HEK293 (cell line): ENCODE data around the gene PLA2G4E.

Source experiments
- CTCF ChIA-PET: fragments of 350-600 bp; formaldehyde crosslinking; extraction: SDS; loops from one replicate; lab custom pipeline; 2021; ENCODE audit warnings: antibody characterized with exemption; lab: Yijun Ruan, JAX
- POLR2A ChIA-PET: fragments of 300-600 bp; formaldehyde crosslinking; extraction: SDS; loops from one replicate; lab custom pipeline; 2020; ENCODE audit warnings: antibody characterized with exemption, inconsistent platforms; lab: Yijun Ruan, JAX
- H3K27ac ChIP-seq: fragments of 200-500 bp; sonication (Bioruptor generic); 2 replicates; pipeline ENCODE4 v1.5.1; 2014; ENCODE audit warnings: low read depth, low read length, control low read depth, inconsistent platforms; ENCODE audit errors: extremely low read depth
- H3K36me3 ChIP-seq, 2 experiments: fragments of 200-500 bp in 1 of 2; sonication (Bioruptor generic) in 1 of 2; 1 replicate in 1 of 2; 2 replicates in 1 of 2; pipeline ENCODE4 v1.5.1; 2014 to 2017; ENCODE audit warnings: inconsistent platforms in 2 of 2, low read length in 2 of 2; ENCODE audit not compliant: control insufficient read depth in 2 of 2, insufficient read depth in 1 of 2
- H3K4me1 ChIP-seq: fragments of 200-500 bp; sonication (Bioruptor generic); 2 replicates; pipeline ENCODE4 v1.5.1; 2014; ENCODE audit warnings: mild to moderate bottlenecking, low read length, inconsistent platforms; ENCODE audit not compliant: control insufficient read depth, insufficient read depth
- H3K4me3 ChIP-seq: 2 replicates; pipeline ENCODE4 v1.5.1; 2011; ENCODE audit warnings: low read depth, mild to moderate bottlenecking, control low read depth, low read length, moderate library complexity
- H3K9me3 ChIP-seq: fragments of 200-500 bp; sonication (Bioruptor generic); 2 replicates; pipeline ENCODE4 v1.5.1; 2014; ENCODE audit warnings: low read depth, low read length, inconsistent platforms; ENCODE audit not compliant: control insufficient read depth, insufficient read depth
- BCL11A ChIP-seq: fragments of 450-650 bp; formaldehyde crosslinking; IDR thresholded peaks from 2 replicates; pipeline ENCODE4 v1.5.1; 2016; ENCODE audit warnings: low read depth, missing biosample characterization, missing genetic modification characterization
- EGR2 ChIP-seq: fragments of 450-650 bp; formaldehyde crosslinking; IDR thresholded peaks from 2 replicates; pipeline ENCODE4 v1.5.1; 2016; ENCODE audit warnings: low read depth, missing biosample characterization, missing genetic modification characterization
- GLI2 ChIP-seq: fragments of 450-650 bp; formaldehyde crosslinking; IDR thresholded peaks from 2 replicates; pipeline ENCODE4; 2017; ENCODE audit warnings: missing biosample characterization, missing genetic modification characterization, low read depth, borderline replicate concordance
- GLI4 ChIP-seq: fragments of 450-650 bp; formaldehyde crosslinking; IDR thresholded peaks from 2 replicates; pipeline ENCODE4 v1.5.1; 2016; ENCODE audit warnings: missing biosample characterization, missing genetic modification characterization
- HOXC10 ChIP-seq: sonication (generic); formaldehyde crosslinking; IDR thresholded peaks from 2 replicates; pipeline ENCODE4 v1.8.1; 2023; ENCODE audit warnings: mild to moderate bottlenecking, missing genetic modification reagents
- KLF9 ChIP-seq: fragments of 450-650 bp; formaldehyde crosslinking; IDR thresholded peaks from 2 replicates; pipeline ENCODE4 v1.5.1; 2016; ENCODE audit warnings: missing biosample characterization, missing genetic modification characterization, low read depth
- ZFP41 ChIP-seq: fragments of 450-650 bp; formaldehyde crosslinking; IDR thresholded peaks from 2 replicates; pipeline ENCODE4 v1.5.1; 2016; ENCODE audit warnings: missing biosample characterization, missing genetic modification characterization, borderline replicate concordance
- ZNF266 ChIP-seq: fragments of 450-650 bp; formaldehyde crosslinking; IDR thresholded peaks from 2 replicates; pipeline ENCODE4 v1.5.1; 2016; ENCODE audit warnings: missing biosample characterization, missing genetic modification characterization, low read depth
- ZNF501 ChIP-seq: fragments of 450-650 bp; formaldehyde crosslinking; IDR thresholded peaks from 2 replicates; pipeline ENCODE4 v1.5.1; 2016; ENCODE audit warnings: missing biosample characterization, missing genetic modification characterization
- ZNF514 ChIP-seq: fragments of 450-650 bp; formaldehyde crosslinking; IDR thresholded peaks from 2 replicates; pipeline ENCODE4 v1.5.1; 2016; ENCODE audit warnings: missing biosample characterization, missing genetic modification characterization
- ZNF707 ChIP-seq: fragments of 450-650 bp; formaldehyde crosslinking; IDR thresholded peaks from 2 replicates; pipeline ENCODE4 v1.5.1; 2016; ENCODE audit warnings: missing biosample characterization, missing genetic modification characterization
- ZNF76 ChIP-seq: fragments of 450-650 bp; formaldehyde crosslinking; IDR thresholded peaks from 2 replicates; pipeline ENCODE4; 2016; ENCODE audit warnings: low read depth, missing biosample characterization, missing genetic modification characterization, borderline replicate concordance
- ZNF785 ChIP-seq: fragments of 450-650 bp; formaldehyde crosslinking; IDR thresholded peaks from 2 replicates; pipeline ENCODE4 v1.5.1; 2016; ENCODE audit warnings: missing biosample characterization, missing genetic modification characterization
- TF ChIP-seq, protein P1 (sequence below): fragments of 450-650 bp; formaldehyde crosslinking; IDR thresholded peaks from 2 replicates; pipeline ENCODE4 v1.5.0; 2017; ENCODE audit warnings: missing biosample characterization, missing genetic modification characterization, borderline replicate concordance
- TF ChIP-seq, protein P2 (sequence below): fragments of 450-650 bp; formaldehyde crosslinking; IDR thresholded peaks from 2 replicates; pipeline ENCODE4 v1.5.1; 2016; ENCODE audit warnings: missing biosample characterization, missing genetic modification characterization
- TF ChIP-seq, protein P3 (sequence below): fragments of 450-650 bp; formaldehyde crosslinking; IDR thresholded peaks from 2 replicates; pipeline ENCODE4 v1.5.1; 2016; ENCODE audit warnings: missing biosample characterization, missing genetic modification characterization
- TF ChIP-seq, protein P4 (sequence below): fragments of 450-650 bp; formaldehyde crosslinking; IDR thresholded peaks from 2 replicates; pipeline ENCODE4 v1.5.1; 2016; ENCODE audit warnings: missing biosample characterization, missing genetic modification characterization
- TF ChIP-seq, protein P5 (sequence below): fragments of 450-650 bp; formaldehyde crosslinking; IDR thresholded peaks from 2 replicates; pipeline ENCODE4 v1.5.1; 2016; ENCODE audit warnings: missing biosample characterization, missing genetic modification characterization

The PLA2G4E gene

DNA sequence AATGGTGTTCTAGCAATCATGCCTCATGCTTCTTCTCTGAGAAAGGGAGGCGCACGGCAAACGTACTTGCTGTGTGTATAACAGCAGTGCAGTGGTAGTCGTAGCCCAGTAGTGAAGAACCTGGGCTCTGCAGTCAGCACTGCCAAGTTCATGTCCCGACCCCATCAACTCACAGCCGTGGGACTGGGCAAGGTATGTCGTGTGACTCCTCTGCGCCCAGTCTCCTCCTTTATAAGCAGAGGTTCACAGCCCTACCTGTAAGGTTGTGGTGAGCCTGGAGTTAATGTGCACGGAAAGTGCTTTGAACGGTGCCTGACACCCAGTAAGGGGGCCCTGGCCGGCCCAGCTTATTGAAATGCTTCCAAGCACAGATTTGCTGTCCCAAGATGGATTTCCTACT lies 75.1 kb downstream of the PLA2G4E start (continued):
- TF ChIP-seq, protein P1, sequence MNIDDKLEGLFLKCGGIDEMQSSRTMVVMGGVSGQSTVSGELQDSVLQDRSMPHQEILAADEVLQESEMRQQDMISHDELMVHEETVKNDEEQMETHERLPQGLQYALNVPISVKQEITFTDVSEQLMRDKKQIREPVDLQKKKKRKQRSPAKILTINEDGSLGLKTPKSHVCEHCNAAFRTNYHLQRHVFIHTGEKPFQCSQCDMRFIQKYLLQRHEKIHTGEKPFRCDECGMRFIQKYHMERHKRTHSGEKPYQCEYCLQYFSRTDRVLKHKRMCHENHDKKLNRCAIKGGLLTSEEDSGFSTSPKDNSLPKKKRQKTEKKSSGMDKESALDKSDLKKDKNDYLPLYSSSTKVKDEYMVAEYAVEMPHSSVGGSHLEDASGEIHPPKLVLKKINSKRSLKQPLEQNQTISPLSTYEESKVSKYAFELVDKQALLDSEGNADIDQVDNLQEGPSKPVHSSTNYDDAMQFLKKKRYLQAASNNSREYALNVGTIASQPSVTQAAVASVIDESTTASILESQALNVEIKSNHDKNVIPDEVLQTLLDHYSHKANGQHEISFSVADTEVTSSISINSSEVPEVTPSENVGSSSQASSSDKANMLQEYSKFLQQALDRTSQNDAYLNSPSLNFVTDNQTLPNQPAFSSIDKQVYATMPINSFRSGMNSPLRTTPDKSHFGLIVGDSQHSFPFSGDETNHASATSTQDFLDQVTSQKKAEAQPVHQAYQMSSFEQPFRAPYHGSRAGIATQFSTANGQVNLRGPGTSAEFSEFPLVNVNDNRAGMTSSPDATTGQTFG (tag by site-specific recombination) = no peak
- TF ChIP-seq, protein P2, sequence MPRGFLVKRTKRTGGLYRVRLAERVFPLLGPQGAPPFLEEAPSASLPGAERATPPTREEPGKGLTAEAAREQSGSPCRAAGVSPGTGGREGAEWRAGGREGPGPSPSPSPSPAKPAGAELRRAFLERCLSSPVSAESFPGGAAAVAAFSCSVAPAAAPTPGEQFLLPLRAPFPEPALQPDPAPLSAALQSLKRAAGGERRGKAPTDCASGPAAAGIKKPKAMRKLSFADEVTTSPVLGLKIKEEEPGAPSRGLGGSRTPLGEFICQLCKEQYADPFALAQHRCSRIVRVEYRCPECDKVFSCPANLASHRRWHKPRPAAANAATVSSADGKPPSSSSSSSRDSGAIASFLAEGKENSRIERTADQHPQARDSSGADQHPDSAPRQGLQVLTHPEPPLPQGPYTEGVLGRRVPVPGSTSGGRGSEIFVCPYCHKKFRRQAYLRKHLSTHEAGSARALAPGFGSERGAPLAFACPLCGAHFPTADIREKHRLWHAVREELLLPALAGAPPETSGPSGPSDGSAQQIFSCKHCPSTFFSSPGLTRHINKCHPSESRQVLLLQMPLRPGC = no peak
- TF ChIP-seq BCL11A (tag by site-specific recombination) (no peak), ZNF501 (tag by site-specific recombination) (no peak), ZNF785 (tag by site-specific recombination) (no peak)
- TF ChIP-seq, protein P3, sequence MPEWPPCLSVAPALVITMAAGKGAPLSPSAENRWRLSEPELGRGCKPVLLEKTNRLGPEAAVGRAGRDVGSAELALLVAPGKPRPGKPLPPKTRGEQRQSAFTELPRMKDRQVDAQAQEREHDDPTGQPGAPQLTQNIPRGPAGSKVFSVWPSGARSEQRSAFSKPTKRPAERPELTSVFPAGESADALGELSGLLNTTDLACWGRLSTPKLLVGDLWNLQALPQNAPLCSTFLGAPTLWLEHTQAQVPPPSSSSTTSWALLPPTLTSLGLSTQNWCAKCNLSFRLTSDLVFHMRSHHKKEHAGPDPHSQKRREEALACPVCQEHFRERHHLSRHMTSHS (tag by site-specific recombination) = no peak

DNA sequence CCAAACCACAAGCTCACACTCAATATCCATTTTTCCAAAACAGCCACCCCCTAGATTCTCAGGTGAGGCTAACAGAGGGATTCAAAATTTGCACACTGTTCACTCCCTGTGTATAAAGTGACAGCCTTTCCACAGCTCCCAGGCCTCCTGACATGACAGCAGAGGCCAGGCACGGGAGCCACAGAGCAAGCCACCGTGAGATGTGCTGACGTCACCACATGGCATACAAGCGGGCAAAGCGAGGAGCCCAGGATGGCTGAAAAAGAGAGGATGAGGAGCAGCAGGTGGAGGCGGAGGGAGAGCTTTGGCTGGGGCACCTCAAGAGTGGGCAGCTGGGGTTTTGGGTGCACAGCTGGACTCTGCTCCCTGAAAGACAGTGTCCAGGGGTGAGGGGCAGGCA lies 75.6 kb downstream of the PLA2G4E start:
- Histone ChIP-seq H3K9me3 (no peaks in the 10 kb centered on the region), H3K36me3 (peaks cover 0 to 11% of the 10 kb centered on the region in 2 experiments; a peak in 1 of 3 replicates), H3K4me3 (no peak overlapping the region), H3K27ac (no peak overlapping the region), H3K4me1 (no peaks in the 10 kb centered on the region)
- TF ChIP-seq ZFP41 = no peak
- no peak for TF ChIP-seq ZNF514 (tag by site-specific recombination)
- TF ChIP-seq, protein P4, sequence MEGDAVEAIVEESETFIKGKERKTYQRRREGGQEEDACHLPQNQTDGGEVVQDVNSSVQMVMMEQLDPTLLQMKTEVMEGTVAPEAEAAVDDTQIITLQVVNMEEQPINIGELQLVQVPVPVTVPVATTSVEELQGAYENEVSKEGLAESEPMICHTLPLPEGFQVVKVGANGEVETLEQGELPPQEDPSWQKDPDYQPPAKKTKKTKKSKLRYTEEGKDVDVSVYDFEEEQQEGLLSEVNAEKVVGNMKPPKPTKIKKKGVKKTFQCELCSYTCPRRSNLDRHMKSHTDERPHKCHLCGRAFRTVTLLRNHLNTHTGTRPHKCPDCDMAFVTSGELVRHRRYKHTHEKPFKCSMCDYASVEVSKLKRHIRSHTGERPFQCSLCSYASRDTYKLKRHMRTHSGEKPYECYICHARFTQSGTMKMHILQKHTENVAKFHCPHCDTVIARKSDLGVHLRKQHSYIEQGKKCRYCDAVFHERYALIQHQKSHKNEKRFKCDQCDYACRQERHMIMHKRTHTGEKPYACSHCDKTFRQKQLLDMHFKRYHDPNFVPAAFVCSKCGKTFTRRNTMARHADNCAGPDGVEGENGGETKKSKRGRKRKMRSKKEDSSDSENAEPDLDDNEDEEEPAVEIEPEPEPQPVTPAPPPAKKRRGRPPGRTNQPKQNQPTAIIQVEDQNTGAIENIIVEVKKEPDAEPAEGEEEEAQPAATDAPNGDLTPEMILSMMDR (tag by site-specific recombination) = no peak
- no peak for TF ChIP-seq GLI4 (tag by site-specific recombination)
- TF ChIP-seq EGR2 (tag by site-specific recombination) = no peak
- TF ChIP-seq, protein P5, sequence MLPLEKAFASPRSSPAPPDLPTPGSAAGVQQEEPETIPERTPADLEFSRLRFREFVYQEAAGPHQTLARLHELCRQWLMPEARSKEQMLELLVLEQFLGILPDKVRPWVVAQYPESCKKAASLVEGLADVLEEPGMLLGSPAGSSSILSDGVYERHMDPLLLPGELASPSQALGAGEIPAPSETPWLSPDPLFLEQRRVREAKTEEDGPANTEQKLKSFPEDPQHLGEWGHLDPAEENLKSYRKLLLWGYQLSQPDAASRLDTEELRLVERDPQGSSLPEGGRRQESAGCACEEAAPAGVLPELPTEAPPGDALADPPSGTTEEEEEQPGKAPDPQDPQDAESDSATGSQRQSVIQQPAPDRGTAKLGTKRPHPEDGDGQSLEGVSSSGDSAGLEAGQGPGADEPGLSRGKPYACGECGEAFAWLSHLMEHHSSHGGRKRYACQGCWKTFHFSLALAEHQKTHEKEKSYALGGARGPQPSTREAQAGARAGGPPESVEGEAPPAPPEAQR (tag by site-specific recombination) = no peak
- TF ChIP-seq GLI2 = no peak
- no peak for TF ChIP-seq KLF9 (tag by site-specific recombination)
- no peak for TF ChIP-seq ZNF707 (tag by site-specific recombination)
- TF ChIP-seq ZNF76 (tag by site-specific recombination) = no peak
- TF ChIP-seq ZNF266 = no peak
- no peak for TF ChIP-seq HOXC10 (CRISPR knock-in tag)
- ChIA-PET POLR2A (interaction anchor here (1.5 kb wide), 1 partner anchor 27 kb away, joined by 3 read pairs; the partner anchor contains the start of gene EHD4), CTCF (interaction anchor here (0.6 kb wide), 1 partner anchor 13 kb away, joined by 3 read pairs; no protein-coding TSS in a partner anchor)
